GM12892 (cell line): ENCODE data around the gene SYCE1L.

Source experiments
- POLR2A ChIP-seq: IDR thresholded peaks from 2 replicates; pipeline ENCODE4 v1.6.1; 2011; ENCODE audit warnings: low read depth, low read length, control low read depth
- TAF1 ChIP-seq: IDR thresholded peaks from 2 replicates; pipeline ENCODE4 v1.6.1; 2011; ENCODE audit warnings: low read depth, mild to moderate bottlenecking, control low read depth, low read length, borderline replicate concordance

DNA sequence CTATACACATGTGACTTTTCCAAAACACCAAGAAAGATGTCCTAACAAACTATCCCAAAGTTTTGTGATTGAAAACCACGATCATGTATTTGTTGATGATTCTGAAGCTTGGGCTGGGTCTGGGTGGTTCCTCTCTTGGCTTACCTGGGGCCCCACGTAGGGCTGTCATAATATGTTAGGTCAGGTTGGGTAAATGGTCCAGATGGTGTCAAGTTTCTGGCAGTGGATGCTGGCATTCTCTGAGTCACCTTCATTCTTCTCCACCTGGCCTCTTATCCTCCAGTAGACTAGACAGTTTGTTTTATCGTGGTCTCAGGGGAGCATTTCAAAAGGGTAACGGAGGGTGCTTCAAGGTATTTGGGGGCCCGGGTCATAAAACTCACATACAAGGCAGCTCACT is 39.4 kb downstream of the SYCE1L start:
- TF ChIP-seq POLR2A (no peak), TAF1 (no peak)
